Left lung (tissue), 10 donors: ENCODE data around the gene BAIAP2L1. TPM values are rescaled to one million over a fixed set of nuclear protein-coding genes. Genes with fewer than 3 reads are reported as not detected.

ENCODE experiments used
- ATAC-seq: fragments of 200-7000 bp; cut with Tn5 transposase; one replicate; pipeline ENCODE4 v1.9.1; 2020; ENCODE audit warnings: moderate library complexity
- DNase-seq, 4 donors: peaks; one replicate each; pipeline ENCODE4 v3.0.0-alpha.2; 2013 to 2020
- H3K27ac ChIP-seq, 2 donors: fragments of 200-600 bp; sonication (generic) in 1 of 2; one replicate each; pipeline versions ENCODE4 v1.5.0 to v1.8.0; 2020 to 2021
- H3K27me3 ChIP-seq, 2 donors: fragments of 200-600 bp; sonication (generic) in 1 of 2; one replicate each; pipeline versions ENCODE4 v1.5.0 to v1.8.0; 2020 to 2021
- H3K36me3 ChIP-seq, 2 donors: fragments of 200-600 bp; sonication (generic) in 1 of 2; one replicate each; pipeline versions ENCODE4 v1.5.0 to v1.8.0; 2020 to 2021
- H3K4me1 ChIP-seq, 2 donors: fragments of 200-600 bp; one replicate each; pipeline ENCODE4 v1.8.0; 2021
- H3K4me3 ChIP-seq, 2 donors: fragments of 200-600 bp; sonication (generic) in 1 of 2; one replicate each; pipeline versions ENCODE4 v1.5.0 to v1.8.0; 2020 to 2021; ENCODE audit warnings: mild to moderate bottlenecking in 1 of 2
- H3K9me3 ChIP-seq, 2 donors: fragments of 200-600 bp; sonication (generic) in 1 of 2; one replicate each; pipeline versions ENCODE4 v1.5.0 to v1.8.0; 2020 to 2021
- CTCF ChIP-seq, 2 donors: fragments of 200-600 bp; sonication (generic) in 1 of 2; IDR thresholded peaks; one replicate each; pipeline versions ENCODE4 v1.5.0 to v1.8.0; 2021; ENCODE audit warnings: antibody characterized with exemption in 2 of 2
- intact Hi-C, 2 donors: fragments of 100-400 bp; cut with DNase I; formaldehyde crosslinking; loops; one replicate each; pipeline versions ENCODE4 v1.11.2 to v1.14.2; 2022
- polyA plus RNA-seq, 6 donors: library from polyadenylated mRNA; unstranded; fragments of 120-200 nt; gene quantifications; one replicate each; pipeline ENCODE4 v1.2.1, GENCODE V29; 2013; ENCODE audit not compliant: insufficient read length in 6 of 6
- total RNA-seq, 2 donors: library from RNA; stranded (reverse); fragmentation: NEBNext Ultra II Directional; extraction: Animal tissue kit (Norgen Biotek cat#: 25700); gene quantifications; one replicate each; pipeline ENCODE4 v1.2.1, GENCODE V29; 2021
- donor health status: DM: no; HTN: yes; CAD: no.
- donor health status: DM: no; HTN: no; CAD: no.

BAIAP2L1 gene
- total and polyA plus RNA-seq, 8 donors = 16.6 to 31.8 (median 20.9) TPM

- Histone ChIP-seq H3K4me1 (peaks cover 0 to 7% of the 10 kb centered on the region in 2 donors), H3K27me3 (no peaks in the 10 kb centered on the region), H3K27ac (no peak overlapping the region), H3K36me3 (no peaks in the 10 kb centered on the region), H3K9me3 (no peaks in the 10 kb centered on the region), H3K4me3 (no peak overlapping the region)
- intact Hi-C loops = no loop called here
- ATAC-seq (no peak), DNase-seq (no peak)
- TF ChIP-seq CTCF (IDR thresholded peaks at IDR 0.05) = no peak
These were observed 49.8 kb downstream of the BAIAP2L1 start for GRCh38 chr7:98351136-98351535.

- H3K36me3 ChIP-seq = no peaks in the 10 kb centered on the region
- TF ChIP-seq CTCF (IDR thresholded peaks at IDR 0.05) = no peak
- no peaks in the 10 kb centered on the region for H3K9me3 ChIP-seq
- peak in 1 of 4 donors; percentile 44 for DNase-seq
- H3K27me3 ChIP-seq = no peaks in the 10 kb centered on the region
- intact Hi-C loops = no loop called here
- ATAC-seq = peak; percentile 86
- no peak overlapping the region for H3K4me3 ChIP-seq
- H3K4me1 ChIP-seq = peaks cover 0 to 7% of the 10 kb centered on the region in 2 donors
- H3K27ac ChIP-seq = no peak overlapping the region
These were observed 52.0 kb downstream of the BAIAP2L1 start for GRCh38 chr7:98348726-98349474.

GRCh38 chr7:98346515-98347069 lies 54.3 kb downstream of the BAIAP2L1 start:
- ATAC-seq (no peak), DNase-seq (no peak)
- H3K4me3 ChIP-seq = no peak overlapping the region
- intact Hi-C loops = no loop called here
- no peaks in the 10 kb centered on the region for H3K27me3 ChIP-seq
- no peaks in the 10 kb centered on the region for H3K4me1 ChIP-seq
- no peak for TF ChIP-seq CTCF (IDR thresholded peaks at IDR 0.05)
- H3K9me3 ChIP-seq = no peaks in the 10 kb centered on the region
- H3K36me3 ChIP-seq = no peaks in the 10 kb centered on the region
- H3K27ac ChIP-seq = no peak overlapping the region

GRCh38 chr7:98341106-98341505 lies 59.8 kb downstream of the BAIAP2L1 start:
- H3K4me3 ChIP-seq = no peak overlapping the region
- TF ChIP-seq CTCF (IDR thresholded peaks at IDR 0.05) = no peak

GRCh38 chr7:98339043-98339442 lies 61.8 kb downstream of the BAIAP2L1 start:
- no peaks in the 10 kb centered on the region for H3K36me3 ChIP-seq
- H3K4me1 ChIP-seq = no peaks in the 10 kb centered on the region
- no peaks in the 10 kb centered on the region for H3K9me3 ChIP-seq
- no peak for DNase-seq
- no peak for ATAC-seq
- H3K27ac ChIP-seq = no peak overlapping the region
- no peak for TF ChIP-seq CTCF (IDR thresholded peaks at IDR 0.05)
- H3K27me3 ChIP-seq = no peaks in the 10 kb centered on the region
- intact Hi-C loops = no loop called here
- H3K4me3 ChIP-seq = no peak overlapping the region

More at GRCh38 chr7:98341106-98341505, 59.8 kb downstream of the BAIAP2L1 start:
- no peak overlapping the region for H3K27ac ChIP-seq
- no peaks in the 10 kb centered on the region for H3K4me1 ChIP-seq
- H3K27me3 ChIP-seq = no peaks in the 10 kb centered on the region
- no peaks in the 10 kb centered on the region for H3K9me3 ChIP-seq
- ATAC-seq = no peak
- H3K36me3 ChIP-seq = no peaks in the 10 kb centered on the region
- DNase-seq = no peak
- intact Hi-C loops = no loop called here
